Measurements from ENCODE around the gene NCBP2. TPM values are rescaled to one million over a fixed set of nuclear protein-coding genes. Genes with fewer than 3 reads are reported as not detected.
A peak's percentile ranks its signal among the peaks of the same experiment; 100 is the strongest.

Gene NCBP2
- total and polyA plus RNA-seq, 7 donors = 33.1 to 78.5 (median 51.2) TPM

DNA sequence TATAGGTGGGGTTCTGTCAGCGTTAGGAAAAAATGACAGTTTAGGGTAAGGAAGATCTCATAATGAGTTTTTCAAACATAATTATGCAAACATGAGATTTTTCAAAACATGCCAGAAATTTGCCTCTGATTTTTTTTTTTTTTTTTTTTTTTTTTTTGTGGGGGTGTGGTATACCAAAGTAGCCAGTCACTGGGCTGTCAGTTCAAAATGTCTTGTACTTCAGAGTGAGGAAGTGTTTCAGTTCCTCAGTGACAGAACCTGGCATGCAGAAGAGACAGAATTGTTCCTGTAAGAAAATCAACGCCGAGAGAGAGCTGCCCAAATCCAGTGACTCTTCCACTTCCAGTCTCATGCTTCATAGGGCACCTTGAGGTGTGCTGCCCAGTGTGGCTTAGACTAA is 9.7 kb downstream of the NCBP2 start:
- ATAC-seq = peak in 1 of 4 donors; percentile 19
- Histone ChIP-seq H3K4me1 (no peaks in the 10 kb centered on the region), H3K36me3 (ENCODE audit: insufficient read depth in 1 of 2, low read depth in 1 of 2) (peaks cover 25 to 96% of the 10 kb centered on the region in 2 donors), H3K27me3 (ENCODE audit: insufficient read depth in 3 of 3, low read length in 2 of 3) (no peaks in the 10 kb centered on the region), H3K27ac (no peak overlapping the region), H3K4me3 (no peak overlapping the region), H3K9me3 (no peaks in the 10 kb centered on the region)
- TF ChIP-seq, protein P1, sequence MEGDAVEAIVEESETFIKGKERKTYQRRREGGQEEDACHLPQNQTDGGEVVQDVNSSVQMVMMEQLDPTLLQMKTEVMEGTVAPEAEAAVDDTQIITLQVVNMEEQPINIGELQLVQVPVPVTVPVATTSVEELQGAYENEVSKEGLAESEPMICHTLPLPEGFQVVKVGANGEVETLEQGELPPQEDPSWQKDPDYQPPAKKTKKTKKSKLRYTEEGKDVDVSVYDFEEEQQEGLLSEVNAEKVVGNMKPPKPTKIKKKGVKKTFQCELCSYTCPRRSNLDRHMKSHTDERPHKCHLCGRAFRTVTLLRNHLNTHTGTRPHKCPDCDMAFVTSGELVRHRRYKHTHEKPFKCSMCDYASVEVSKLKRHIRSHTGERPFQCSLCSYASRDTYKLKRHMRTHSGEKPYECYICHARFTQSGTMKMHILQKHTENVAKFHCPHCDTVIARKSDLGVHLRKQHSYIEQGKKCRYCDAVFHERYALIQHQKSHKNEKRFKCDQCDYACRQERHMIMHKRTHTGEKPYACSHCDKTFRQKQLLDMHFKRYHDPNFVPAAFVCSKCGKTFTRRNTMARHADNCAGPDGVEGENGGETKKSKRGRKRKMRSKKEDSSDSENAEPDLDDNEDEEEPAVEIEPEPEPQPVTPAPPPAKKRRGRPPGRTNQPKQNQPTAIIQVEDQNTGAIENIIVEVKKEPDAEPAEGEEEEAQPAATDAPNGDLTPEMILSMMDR (IDR thresholded peaks at IDR 0.05) = no peak
- DNase-seq = no peak
- 74 to 94% (median 87%) methylated on average over 3 of the region's 3 CpGs for WGBS, 3 donors
- intact Hi-C loops (cut with DNase I) = no loop called here

DNA sequence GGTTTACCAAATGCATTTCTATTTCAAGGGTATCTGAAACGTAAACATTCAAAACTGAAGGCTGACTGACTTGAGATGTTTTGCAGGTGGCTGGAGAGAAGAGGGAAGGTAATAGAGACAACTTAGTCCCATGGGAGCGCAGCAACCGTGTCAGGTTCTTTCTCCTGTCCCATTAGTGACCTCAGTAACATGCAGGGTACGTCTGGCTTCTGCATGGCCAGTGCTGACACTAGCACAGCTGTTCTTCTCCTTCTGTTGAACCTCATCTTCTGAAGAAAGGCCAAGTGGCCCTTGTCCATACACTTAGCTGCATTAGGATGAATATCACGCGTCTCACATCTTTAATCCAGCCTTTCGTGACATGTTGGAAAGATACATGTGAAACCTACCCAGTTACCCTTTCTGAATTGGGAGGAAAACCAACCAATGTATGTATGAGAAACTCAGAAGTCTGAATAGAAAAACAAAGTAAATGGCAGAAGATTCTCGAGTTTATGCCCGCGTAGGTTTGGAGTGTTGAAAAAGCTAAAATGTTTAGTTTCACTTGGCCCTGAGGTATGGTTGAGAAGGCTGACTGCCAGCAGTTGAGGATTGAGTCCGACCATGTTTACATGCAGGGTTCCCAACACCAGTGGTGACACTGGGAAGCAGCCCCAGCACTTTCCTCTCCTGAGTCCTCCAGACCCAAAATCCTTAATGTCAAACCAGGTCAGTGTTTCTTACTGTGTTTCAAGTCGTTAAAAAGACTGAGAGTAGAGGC is 10.3 kb downstream of the NCBP2 start:
- ATAC-seq (peak; percentile 48 to 85 (median 73)), DNase-seq (no peak)
- TF ChIP-seq, protein P1 (IDR thresholded peaks at IDR 0.05) = no peak
- H3K36me3 ChIP-seq (ENCODE audit: insufficient read depth in 1 of 2, low read depth in 1 of 2) = peaks cover 25 to 96% of the 10 kb centered on the region in 2 donors
- no peaks in the 10 kb centered on the region for H3K4me1 ChIP-seq
- no peak overlapping the region for H3K4me3 ChIP-seq
- peak overlapping the region; percentile 27 for H3K27ac ChIP-seq
- intact Hi-C loops (cut with DNase I) = no loop called here
- H3K9me3 ChIP-seq = no peaks in the 10 kb centered on the region
- WGBS, 3 donors = 51 to 73% (median 59%) methylated on average over 12 of the region's 12 CpGs
- H3K27me3 ChIP-seq (ENCODE audit: insufficient read depth in 3 of 3, low read length in 2 of 3) = no peaks in the 10 kb centered on the region

DNA sequence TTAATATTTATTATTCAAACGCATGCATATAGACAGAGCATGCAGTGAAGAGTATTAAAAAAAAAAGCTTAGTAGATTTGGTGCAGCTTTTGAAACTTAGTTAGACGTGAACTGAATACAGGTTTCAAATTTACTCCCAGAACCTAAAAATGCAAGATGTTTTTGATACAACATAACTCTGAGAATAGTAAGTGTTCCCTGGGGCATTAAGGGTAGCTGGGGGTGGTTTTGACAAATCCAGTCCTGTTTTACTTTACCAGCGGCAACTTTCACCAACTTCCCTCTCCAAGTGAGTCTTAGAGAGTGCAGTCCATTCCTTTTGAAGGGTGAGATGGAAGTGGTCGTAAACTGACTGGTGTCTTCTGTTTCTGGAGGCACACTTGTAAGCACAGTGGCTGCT is 11.2 kb downstream of the NCBP2 start:
- Histone ChIP-seq H3K4me3 (no peak overlapping the region), H3K27me3 (ENCODE audit: insufficient read depth in 3 of 3, low read length in 2 of 3) (no peaks in the 10 kb centered on the region), H3K4me1 (no peaks in the 10 kb centered on the region), H3K36me3 (ENCODE audit: insufficient read depth in 1 of 2, low read depth in 1 of 2) (peaks cover 23 to 93% of the 10 kb centered on the region in 2 donors), H3K27ac (no peak overlapping the region), H3K9me3 (no peaks in the 10 kb centered on the region)
- no peak for DNase-seq
- no peak for ATAC-seq
- TF ChIP-seq, protein P1 (IDR thresholded peaks at IDR 0.05) = no peak
- intact Hi-C loops (cut with DNase I) = no loop called here
- 86 to 88% (median 88%) methylated on average over 4 of the region's 4 CpGs for WGBS, 3 donors

DNA sequence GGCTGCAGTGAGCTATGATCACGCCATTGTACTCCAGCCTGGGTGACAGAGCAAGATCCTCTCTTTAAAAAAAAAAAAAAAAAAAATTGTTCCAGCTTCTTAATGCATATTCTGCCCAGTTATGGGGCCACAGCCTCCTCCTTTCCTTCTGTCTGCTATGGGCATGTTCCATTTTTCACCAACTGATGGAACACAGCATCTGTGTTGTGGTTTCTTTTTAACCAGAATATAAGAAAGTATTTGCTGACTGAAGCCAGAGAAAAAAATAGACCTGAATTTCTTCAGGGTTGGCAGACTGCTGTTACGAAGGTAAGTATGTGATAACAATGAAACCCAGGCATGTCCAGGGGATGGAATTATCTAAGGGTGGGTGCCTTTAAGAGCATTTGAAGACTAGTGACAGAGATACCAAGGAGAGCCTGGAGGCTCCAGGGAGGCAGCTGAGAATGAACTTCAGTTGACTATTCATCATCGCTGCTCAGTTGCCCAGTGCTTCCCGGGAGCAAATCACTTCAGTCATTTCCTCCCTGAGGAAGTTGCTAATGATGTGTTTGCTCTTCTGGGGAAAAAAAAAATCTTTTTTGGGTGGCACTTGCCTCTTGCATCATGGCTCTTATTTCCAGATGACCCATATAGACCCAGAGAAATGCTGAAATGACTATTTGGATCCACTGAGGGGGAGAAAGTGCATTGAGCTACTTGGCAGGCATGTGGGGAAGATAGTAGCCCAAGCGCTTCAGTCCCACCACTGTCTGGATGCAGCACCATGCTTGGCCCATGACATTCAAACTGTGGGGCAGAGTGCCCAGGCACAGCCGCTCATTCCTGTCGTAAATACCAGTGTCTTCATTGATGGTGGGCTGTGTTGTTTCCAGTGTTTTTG is 14.5 kb downstream of the NCBP2 start:
- Histone ChIP-seq H3K4me3 (no peak overlapping the region), H3K36me3 (ENCODE audit: insufficient read depth in 1 of 2, low read depth in 1 of 2) (peaks cover 12 to 86% of the 10 kb centered on the region in 2 donors), H3K27ac (no peak overlapping the region), H3K9me3 (no peaks in the 10 kb centered on the region), H3K27me3 (ENCODE audit: insufficient read depth in 3 of 3, low read length in 2 of 3) (no peaks in the 10 kb centered on the region), H3K4me1 (no peaks in the 10 kb centered on the region)
- TF ChIP-seq, protein P1 (IDR thresholded peaks at IDR 0.05) = no peak
- WGBS, 3 donors = 85 to 89% (median 87%) methylated on average over 7 of the region's 7 CpGs
- no peak for DNase-seq
- no peak for ATAC-seq
- intact Hi-C loops (cut with DNase I) = no loop called here
